CD14-positive monocyte (primary cell): ENCODE data around the gene LIM2. TPM values are rescaled to one million over a fixed set of nuclear protein-coding genes. Genes with fewer than 3 reads are reported as not detected.
A peak's percentile ranks its signal among the peaks of the same experiment; 100 is the strongest.

Experiments
- DNase-seq, 3 donors: peaks; one replicate each; pipeline ENCODE4 v3.0.0-alpha.2; 2011 to 2022
- H2AFZ ChIP-seq: 2 replicates; pipeline ENCODE4 v1.6.0; 2012; ENCODE audit warnings: mild to moderate bottlenecking, low read depth, low read length, inconsistent platforms; ENCODE audit not compliant: insufficient read depth, poor library complexity, severe bottlenecking
- H3K27ac ChIP-seq, 2 donors: 1 replicate in 1 of 2; 2 replicates in 1 of 2; pipeline ENCODE4 v1.5.1; 2012 to 2013; ENCODE audit warnings: low read length in 2 of 2, control low read depth in 1 of 2, inconsistent platforms in 1 of 2, low read depth in 1 of 2, mild to moderate bottlenecking in 1 of 2
- H3K27me3 ChIP-seq, 2 donors: one replicate each; pipeline versions ENCODE4 v1.6.0 to v1.6.1; 2011 to 2013; ENCODE audit warnings: low read length in 2 of 2; ENCODE audit not compliant: control insufficient read depth in 2 of 2, insufficient read depth in 2 of 2
- H3K36me3 ChIP-seq, 2 donors: replicated peaks in 1 of 2; 1 replicate in 1 of 2; 2 replicates in 1 of 2; pipeline versions ENCODE4 v1.5.1 to v1.6.1; 2012 to 2013; ENCODE audit warnings: low read length in 2 of 2, control low read depth in 1 of 2, inconsistent platforms in 1 of 2, mild to moderate bottlenecking in 1 of 2; ENCODE audit not compliant: insufficient read depth in 2 of 2, control insufficient read depth in 1 of 2
- H3K4me1 ChIP-seq, 2 donors: 1 replicate in 1 of 2; 2 replicates in 1 of 2; pipeline versions ENCODE4 v1.5.1 to v1.6.1; 2012 to 2013; ENCODE audit warnings: low read length in 2 of 2, control low read depth in 1 of 2, inconsistent platforms in 1 of 2, mild to moderate bottlenecking in 1 of 2, moderate library complexity in 1 of 2; ENCODE audit not compliant: insufficient read depth in 2 of 2, control insufficient read depth in 1 of 2
- H3K4me2 ChIP-seq: replicated peaks from 2 replicates; pipeline ENCODE3; 2012; ENCODE audit warnings: low read length, moderate library complexity, mild to moderate bottlenecking; ENCODE audit not compliant: poor library complexity, severe bottlenecking; ENCODE audit errors: extremely low read depth
- H3K4me3 ChIP-seq, 3 experiments: fragments of 200-600 bp in 1 of 3; sonication (generic) in 1 of 3; replicated peaks in 1 of 3; 1 replicate in 2 of 3; 2 replicates in 1 of 3; pipeline ENCODE4 v1.5.1; 2011 to 2013; ENCODE audit warnings: low read length in 3 of 3, mild to moderate bottlenecking in 3 of 3, control low read depth in 2 of 3, low read depth in 2 of 3, inconsistent platforms in 1 of 3, moderate library complexity in 1 of 3
- H3K79me2 ChIP-seq: 2 replicates; pipeline ENCODE4 v1.6.0; 2012; ENCODE audit warnings: mild to moderate bottlenecking, control low read depth, inconsistent platforms, low read length, moderate library complexity; ENCODE audit not compliant: insufficient read depth
- H3K9ac ChIP-seq: 2 replicates; pipeline ENCODE4 v1.6.0; 2017; ENCODE audit warnings: low read length, mild to moderate bottlenecking; ENCODE audit not compliant: insufficient read depth, poor library complexity, severe bottlenecking
- H3K9me3 ChIP-seq, 2 donors: replicated peaks in 1 of 2; 1 replicate in 1 of 2; 2 replicates in 1 of 2; pipeline versions ENCODE4 v1.5.1 to v1.6.1; 2012 to 2013; ENCODE audit warnings: low read length in 2 of 2, control low read depth in 1 of 2; ENCODE audit not compliant: control insufficient read depth in 1 of 2, insufficient read depth in 1 of 2
- H4K20me1 ChIP-seq: 2 replicates; pipeline ENCODE4 v1.6.0; 2012; ENCODE audit warnings: mild to moderate bottlenecking, low read length, control low read depth, moderate library complexity; ENCODE audit not compliant: insufficient read depth
- H3K27ac Mint-ChIP-seq, 7 donors: one replicate each; pipeline ENCODE4 v1.8.0; 2020; ENCODE audit warnings: mild to moderate bottlenecking in 7 of 7, mixed read lengths in 7 of 7, moderate library complexity in 6 of 7, inconsistent platforms in 2 of 7
- H3K27me3 Mint-ChIP-seq, 3 donors: one replicate each; pipeline ENCODE4 v1.8.0; 2021 to 2022; ENCODE audit warnings: low read depth in 3 of 3, mild to moderate bottlenecking in 3 of 3, mixed read lengths in 3 of 3, moderate library complexity in 3 of 3, inconsistent platforms in 1 of 3
- H3K36me3 Mint-ChIP-seq, 2 donors: one replicate each; pipeline ENCODE4 v1.8.0; 2020; ENCODE audit warnings: mixed read lengths in 2 of 2, inconsistent platforms in 1 of 2, mild to moderate bottlenecking in 1 of 2
- H3K4me1 Mint-ChIP-seq: one replicate; pipeline ENCODE4 v1.8.0; 2020; ENCODE audit warnings: mild to moderate bottlenecking, mixed read lengths
- H3K4me3 Mint-ChIP-seq, 2 donors: one replicate each; pipeline ENCODE4 v1.8.0; 2020; ENCODE audit warnings: mild to moderate bottlenecking in 2 of 2, mixed read lengths in 2 of 2, moderate library complexity in 1 of 2
- H3K9me3 Mint-ChIP-seq, 7 donors: one replicate each; pipeline ENCODE4 v1.8.0; 2020 to 2022; ENCODE audit warnings: mixed read lengths in 7 of 7, mild to moderate bottlenecking in 6 of 7, moderate library complexity in 6 of 7, inconsistent platforms in 2 of 7
- WGBS: methylation state at CpG from one replicate; pipeline ENCODE4 v1.1.5; 2013; ENCODE audit warnings: missing lambda C conversion rate; ENCODE audit not compliant: insufficient coverage; 5-methylcytosine and 5-hydroxymethylcytosine counted together
- intact Hi-C, 2 donors: fragments of 100-400 bp; cut with micrococcal nuclease; formaldehyde crosslinking; loops; one replicate each; pipeline versions ENCODE4 v1.15.0 to v1.15.1; 2023
- polyA plus RNA-seq, 3 donors: library from polyadenylated mRNA; depleted of rRNA in 1 of 3; unstranded in 2 of 3; stranded (reverse) in 1 of 3; fragments of 300-500 nt in 2 of 3; fragments of >200 nt in 1 of 3; fragmentation: Illumina TruSeq in 2 of 3; gene quantifications; 1 replicate in 2 of 3; 2 replicates in 1 of 3; pipeline ENCODE4 v1.2.3, GENCODE V29; 2012 to 2021
- TF ChIP-seq, protein P1 (sequence below): fragments of 200-600 bp; IDR thresholded peaks from one replicate; pipeline ENCODE4 v1.8.0; 2022; ENCODE audit warnings: antibody characterized with exemption, mild to moderate bottlenecking

LIM2 gene
- polyA plus RNA-seq, 3 donors, result not detected

- Histone ChIP-seq H3K4me3 (peak overlapping the region; percentile 40 to 86 (median 55)), H3K27me3 (peaks cover 0 to 12% of the 10 kb centered on the region in 2 donors), H3K4me2 (peak overlapping the region; percentile 85), H3K9me3 (no peaks in the 10 kb centered on the region), H3K36me3 (no peaks in the 10 kb centered on the region), H4K20me1 (no peaks in the 10 kb centered on the region), H3K4me1 (peaks cover 19 to 23% of the 10 kb centered on the region in 2 donors), H2AFZ (peak overlapping the region; percentile 87), H3K9ac (no peak overlapping the region), H3K79me2 (no peaks in the 10 kb centered on the region), H3K27ac (peak overlapping the region in 1 of 2 donors; percentile 57)
- peaks cover 0 to 4% (median 2%) of the 10 kb centered on the region in 7 donors for H3K9me3 Mint-ChIP-seq
- H3K27me3 Mint-ChIP-seq, result peaks cover 22 to 25% (median 23%) of the 10 kb centered on the region in 3 donors
- TF ChIP-seq, protein P1, sequence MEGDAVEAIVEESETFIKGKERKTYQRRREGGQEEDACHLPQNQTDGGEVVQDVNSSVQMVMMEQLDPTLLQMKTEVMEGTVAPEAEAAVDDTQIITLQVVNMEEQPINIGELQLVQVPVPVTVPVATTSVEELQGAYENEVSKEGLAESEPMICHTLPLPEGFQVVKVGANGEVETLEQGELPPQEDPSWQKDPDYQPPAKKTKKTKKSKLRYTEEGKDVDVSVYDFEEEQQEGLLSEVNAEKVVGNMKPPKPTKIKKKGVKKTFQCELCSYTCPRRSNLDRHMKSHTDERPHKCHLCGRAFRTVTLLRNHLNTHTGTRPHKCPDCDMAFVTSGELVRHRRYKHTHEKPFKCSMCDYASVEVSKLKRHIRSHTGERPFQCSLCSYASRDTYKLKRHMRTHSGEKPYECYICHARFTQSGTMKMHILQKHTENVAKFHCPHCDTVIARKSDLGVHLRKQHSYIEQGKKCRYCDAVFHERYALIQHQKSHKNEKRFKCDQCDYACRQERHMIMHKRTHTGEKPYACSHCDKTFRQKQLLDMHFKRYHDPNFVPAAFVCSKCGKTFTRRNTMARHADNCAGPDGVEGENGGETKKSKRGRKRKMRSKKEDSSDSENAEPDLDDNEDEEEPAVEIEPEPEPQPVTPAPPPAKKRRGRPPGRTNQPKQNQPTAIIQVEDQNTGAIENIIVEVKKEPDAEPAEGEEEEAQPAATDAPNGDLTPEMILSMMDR, result peak; percentile 96
- peaks cover 18% of the 10 kb centered on the region for H3K4me1 Mint-ChIP-seq
- 0% methylated on average over 33 of the region's 43 CpGs for WGBS
- intact Hi-C loops, result loop anchor here (2.0 to 5.0 kb wide), 3 partner anchors 99 to 319 kb away; no protein-coding TSS in a partner anchor
- H3K27ac Mint-ChIP-seq, result peak overlapping the region; percentile 78 to 96 (median 90)
- H3K36me3 Mint-ChIP-seq, result peaks cover 0 to 2% of the 10 kb centered on the region in 2 donors
- peak; percentile 57 to 68 (median 58) for DNase-seq
- H3K4me3 Mint-ChIP-seq, result peak overlapping the region; percentile 89 to 97
These were observed 49.0 kb downstream of the LIM2 start for GRCh38 chr19:51338563-51339312.

DNA sequence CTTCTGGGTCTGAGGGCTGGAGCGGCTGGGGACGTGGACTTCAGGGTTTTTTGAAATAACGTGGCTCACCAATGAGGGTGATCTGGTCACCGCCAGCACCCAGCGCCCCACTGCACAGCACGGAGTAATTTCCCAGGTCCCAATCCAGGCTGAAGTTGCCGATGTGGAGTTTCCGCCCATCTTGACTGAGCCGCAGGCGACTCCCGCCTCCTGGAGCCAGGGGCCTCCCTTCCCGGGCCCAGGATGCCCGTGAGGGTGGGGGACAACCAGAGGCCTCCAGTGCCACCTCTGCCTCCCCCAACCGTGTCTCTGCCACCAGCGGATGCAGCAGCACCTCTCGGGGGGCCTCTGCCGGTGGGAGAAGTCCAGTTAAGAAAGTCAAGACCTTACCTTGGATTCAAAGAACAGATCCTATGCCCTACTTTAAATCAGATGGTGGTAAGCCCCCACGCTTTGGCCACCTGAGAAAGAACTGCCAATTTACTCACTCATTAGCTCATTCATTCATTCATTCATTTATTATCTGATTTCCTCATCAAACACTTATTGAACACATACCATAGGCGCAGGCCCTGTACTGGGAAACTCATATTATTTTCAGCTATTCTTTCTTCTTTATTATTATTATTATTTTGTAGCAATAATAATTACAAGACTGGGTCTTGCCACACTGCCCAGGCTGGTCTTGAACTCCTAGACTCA is 49.8 kb downstream of the LIM2 start:
- H3K4me2 ChIP-seq, result peak overlapping the region; percentile 85
- DNase-seq, result no peak
- no peaks in the 10 kb centered on the region for H3K36me3 ChIP-seq
- no peaks in the 10 kb centered on the region for H3K9me3 ChIP-seq
- H3K79me2 ChIP-seq, result no peaks in the 10 kb centered on the region
- peaks cover 19 to 23% of the 10 kb centered on the region in 2 donors for H3K4me1 ChIP-seq
- no peak overlapping the region for H2AFZ ChIP-seq
- H3K9me3 Mint-ChIP-seq, result peaks cover 0 to 4% (median 2%) of the 10 kb centered on the region in 7 donors
- intact Hi-C loops, result loop anchor here (2.0 to 5.0 kb wide), 3 partner anchors 99 to 319 kb away; no protein-coding TSS in a partner anchor
- H3K9ac ChIP-seq, result no peak overlapping the region
- H3K27me3 ChIP-seq, result peaks cover 0 to 12% of the 10 kb centered on the region in 2 donors
- no peak overlapping the region for H3K27ac ChIP-seq
- peak overlapping the region in 1 of 7 donors; percentile 11 for H3K27ac Mint-ChIP-seq
- peak overlapping the region in 1 of 3 experiments; percentile 86 for H3K4me3 ChIP-seq
- no peaks in the 10 kb centered on the region for H4K20me1 ChIP-seq
- peak overlapping the region; percentile 89 to 97 for H3K4me3 Mint-ChIP-seq
- H3K36me3 Mint-ChIP-seq, result peaks cover 0 to 2% of the 10 kb centered on the region in 2 donors
- TF ChIP-seq, protein P1, result no peak
- 95% methylated on average over 17 of the region's 19 CpGs for WGBS
- peaks cover 18% of the 10 kb centered on the region for H3K4me1 Mint-ChIP-seq
- H3K27me3 Mint-ChIP-seq, result peaks cover 22 to 25% (median 23%) of the 10 kb centered on the region in 3 donors
